HepG2 (cell line): ENCODE data around the gene TAP1. TPM values are rescaled to one million over a fixed set of nuclear protein-coding genes. Genes with fewer than 3 reads are reported as not detected.

ENCODE experiments used
- ATAC-seq: fragments of 200-7000 bp; cut with Tn5 transposase; 3 replicates; pipeline ENCODE4 v1.9.1; 2020; ENCODE audit warnings: mild to moderate bottlenecking, moderate library complexity
- BruUV-seq: library from RNA; stranded (reverse); fragments of 400-500 nt; replicated peaks from 2 replicates; lab custom pipeline; 2021; lab: Mats Ljungman, UMichigan
- CTCF ChIA-PET: fragments of 300-600 bp; formaldehyde crosslinking; extraction: SDS; loops from one replicate; lab custom pipeline; 2021; ENCODE audit warnings: low total read pairs, inconsistent platforms, low intra/inter-chr PET ratio; lab: Yijun Ruan, JAX
- POLR2A ChIA-PET: fragments of 350-600 bp; sonication (Branson Sonifier 250); formaldehyde crosslinking; loops from one replicate; lab custom pipeline; 2020; ENCODE audit warnings: antibody characterized with exemption, inconsistent platforms; lab: Yijun Ruan, JAX
- DNase-seq: peaks from one replicate; pipeline ENCODE4 v3.0.0-alpha.2; 2015; ENCODE audit warnings: low spot score
- FAIRE-seq: peaks from 3 replicates; lab custom pipeline; 2011; peaks lifted over from hg19 to GRCh38; lab: Jason Lieb, UNC
- H2AFZ ChIP-seq: one replicate; pipeline ENCODE4 v1.6.1; 2011; ENCODE audit warnings: low read length, inconsistent platforms
- H3K27ac ChIP-seq: fragments of 300-600 bp; 3 replicates; pipeline ENCODE4 v1.8.0; 2011; ENCODE audit warnings: mixed run types, mild to moderate bottlenecking, mixed read lengths, low read length, inconsistent platforms; ENCODE audit not compliant: insufficient read depth; ENCODE audit errors: extremely low read length
- H3K27me3 ChIP-seq, 2 experiments: fragments of 200-600 bp in 1 of 2; 2 replicates in 1 of 2; 3 replicates in 1 of 2; pipeline versions ENCODE4 v1.6.0 to v1.8.0; 2011; ENCODE audit warnings: low read length in 2 of 2, mild to moderate bottlenecking in 2 of 2, moderate library complexity in 2 of 2, inconsistent platforms in 1 of 2; ENCODE audit not compliant: insufficient read depth in 2 of 2, control insufficient read depth in 1 of 2
- H3K36me3 ChIP-seq, 2 experiments: fragments of 200-600 bp in 1 of 2; replicated peaks in 1 of 2; 2 replicates in 1 of 2; 3 replicates in 1 of 2; pipeline versions ENCODE4 v1.5.1 to v1.8.0; 2011; ENCODE audit warnings: low read length in 2 of 2, inconsistent platforms in 1 of 2; ENCODE audit not compliant: insufficient read depth in 2 of 2, control insufficient read depth in 1 of 2
- H3K4me1 ChIP-seq: 2 replicates; pipeline ENCODE4 v1.5.1; 2012; ENCODE audit warnings: low read length, inconsistent platforms; ENCODE audit not compliant: insufficient read depth
- H3K4me2 ChIP-seq: 2 replicates; pipeline ENCODE4 v1.6.0; 2011; ENCODE audit warnings: low read depth, low read length, inconsistent platforms
- H3K4me3 ChIP-seq, 3 experiments: fragments of 200-600 bp in 1 of 3; sonication (generic), shearing (Covaris generic) in 1 of 3; replicated peaks in 1 of 3; 2 replicates each; pipeline ENCODE4 v1.5.1; 2011 to 2016; ENCODE audit warnings: low read length in 3 of 3, inconsistent platforms in 2 of 3, low read depth in 2 of 3, mild to moderate bottlenecking in 2 of 3, control low read depth in 1 of 3, mixed read lengths in 1 of 3; ENCODE audit not compliant: insufficient read depth in 1 of 3
- H3K79me2 ChIP-seq: one replicate; pipeline ENCODE4 v1.6.1; 2011; ENCODE audit warnings: low read length, inconsistent platforms; ENCODE audit not compliant: insufficient read depth
- H3K9ac ChIP-seq: 2 replicates; pipeline ENCODE4 v1.6.0; 2011; ENCODE audit warnings: mild to moderate bottlenecking, low read depth, low read length, inconsistent platforms; ENCODE audit not compliant: insufficient read depth
- H3K9me3 ChIP-seq: 2 replicates; pipeline ENCODE4 v1.5.1; 2012; ENCODE audit warnings: mild to moderate bottlenecking, low read length
- H4K20me1 ChIP-seq: 2 replicates; pipeline ENCODE4 v1.6.0; 2011; ENCODE audit warnings: inconsistent platforms, mild to moderate bottlenecking, low read length, moderate library complexity; ENCODE audit not compliant: insufficient read depth
- CHCHD3 ChIP-seq: sonication (generic); formaldehyde crosslinking; IDR thresholded peaks from 2 replicates; pipeline ENCODE4 v1.8.0; 2022; ENCODE audit warnings: mild to moderate bottlenecking, missing genetic modification reagents, moderate library complexity
- GFI1 ChIP-seq: sonication (generic); formaldehyde crosslinking; IDR thresholded peaks from 2 replicates; pipeline ENCODE4 v1.5.0; 2020; ENCODE audit warnings: missing genetic modification reagents, mild to moderate bottlenecking, borderline replicate concordance
- GTF3A ChIP-seq: sonication (generic); formaldehyde crosslinking; conservative IDR thresholded peaks from 2 replicates; pipeline ENCODE4 v1.4.0; 2020; ENCODE audit warnings: mild to moderate bottlenecking, missing genetic modification reagents
- HMGA1 ChIP-seq: sonication (generic); formaldehyde crosslinking; conservative IDR thresholded peaks from 2 replicates; pipeline ENCODE4 v1.4.0; 2020; ENCODE audit warnings: missing genetic modification reagents
- HNF4A ChIP-seq: sonication (generic); formaldehyde crosslinking; IDR thresholded peaks from 2 replicates; pipeline ENCODE4 v1.4.0; 2020; ENCODE audit warnings: missing genetic modification reagents
- KLF6 ChIP-seq: IDR thresholded peaks from 2 replicates; pipeline ENCODE4 v1.8.0; 2016; ENCODE audit warnings: missing biosample characterization, missing genetic modification reagents
- MATR3 ChIP-seq: sonication (generic); formaldehyde crosslinking; IDR thresholded peaks from 2 replicates; pipeline ENCODE4 v1.4.0; 2020; ENCODE audit warnings: missing genetic modification reagents
- NAIF1 ChIP-seq: sonication (generic); formaldehyde crosslinking; IDR thresholded peaks from 2 replicates; pipeline ENCODE4 v1.5.0; 2020; ENCODE audit warnings: mild to moderate bottlenecking, missing genetic modification reagents, borderline replicate concordance
- SRF ChIP-seq: IDR thresholded peaks from 2 replicates; pipeline ENCODE4 v1.6.1; 2011; ENCODE audit warnings: mild to moderate bottlenecking, low read depth, low read length, moderate library complexity
- ZMYM4 ChIP-seq: sonication (generic); formaldehyde crosslinking; IDR thresholded peaks from 2 replicates; pipeline ENCODE4 v1.8.1; 2023; ENCODE audit warnings: mild to moderate bottlenecking, missing genetic modification reagents
- ZNF333 ChIP-seq: sonication (generic); formaldehyde crosslinking; IDR thresholded peaks from 2 replicates; pipeline ENCODE4 v1.4.0; 2020; ENCODE audit warnings: mild to moderate bottlenecking, missing genetic modification reagents, borderline replicate concordance
- WGBS: methylation state at CpG from one replicate; pipeline ENCODE4 v1.1.6; 2017; ENCODE audit warnings: low lambda C conversion rate; 5-methylcytosine and 5-hydroxymethylcytosine counted together
- in situ Hi-C: cut with HindIII; loops from 2 replicates; pipeline ENCODE4 v1.10.0; 2017; ENCODE audit warnings: low pct_unique_long_range_greater_than_20kb; ENCODE audit not compliant: extremely low pct_ligation_motif_present
- intact Hi-C: fragments of 100-400 bp; cut with micrococcal nuclease; formaldehyde crosslinking; loops from one replicate; pipeline ENCODE4 v1.10.0; 2022; ENCODE audit not compliant: unreplicated experiment
- polyA plus RNA-seq, 8 experiments: library from polyadenylated mRNA; depleted of rRNA in 3 of 8; stranded (reverse) in 7 of 8; unstranded in 1 of 8; fragments of >200 nt; fragmentation: Illumina TruSeq in 4 of 8; extraction: Trizol in 4 of 8; gene quantifications; 2 replicates each; pipeline versions ENCODE4 v1.2.1 to v1.2.3, GENCODE V29; 2011 to 2016; ENCODE audit warnings: low read depth in 4 of 8, missing spikeins in 1 of 8, mixed read lengths in 1 of 8; ENCODE audit not compliant: insufficient read depth in 1 of 8
- total RNA-seq, 5 experiments: library from RNA; depleted of rRNA; stranded (reverse); fragments of >200 nt; fragmentation: Illumina TruSeq; extraction: Trizol; gene quantifications; 2 replicates each; pipeline ENCODE4 v1.2.3, GENCODE V29; 2016; ENCODE audit warnings: low read depth in 1 of 5
- TF ChIP-seq, protein P1 (sequence below): sonication (generic); formaldehyde crosslinking; IDR thresholded peaks from 2 replicates; pipeline ENCODE4 v1.5.0; 2020; ENCODE audit warnings: mild to moderate bottlenecking, missing genetic modification reagents, moderate library complexity
- TF ChIP-seq, protein P2 (sequence below): sonication (generic); formaldehyde crosslinking; IDR thresholded peaks from 2 replicates; pipeline ENCODE4 v1.4.0; 2020; ENCODE audit warnings: mild to moderate bottlenecking, low read depth, missing genetic modification reagents
- TF ChIP-seq, protein P3 (sequence below): sonication (generic); formaldehyde crosslinking; IDR thresholded peaks from 2 replicates; pipeline ENCODE4 v1.4.0; 2020; ENCODE audit warnings: missing genetic modification reagents
- TF ChIP-seq, protein P4 (sequence below): sonication (generic); formaldehyde crosslinking; IDR thresholded peaks from 2 replicates; pipeline ENCODE4 v1.8.0; 2023; ENCODE audit warnings: mild to moderate bottlenecking, missing genetic modification reagents
- TF ChIP-seq, protein P5 (sequence below): IDR thresholded peaks from 2 replicates; pipeline ENCODE4 v1.6.1; 2012; ENCODE audit warnings: inconsistent platforms

The TAP1 gene
- total and polyA plus RNA-seq, 2 of the 13 experiments (the other 11 are each of a cell fraction or from before 2014, with no cell fraction given) = 31.2 to 52.2 TPM

DNA sequence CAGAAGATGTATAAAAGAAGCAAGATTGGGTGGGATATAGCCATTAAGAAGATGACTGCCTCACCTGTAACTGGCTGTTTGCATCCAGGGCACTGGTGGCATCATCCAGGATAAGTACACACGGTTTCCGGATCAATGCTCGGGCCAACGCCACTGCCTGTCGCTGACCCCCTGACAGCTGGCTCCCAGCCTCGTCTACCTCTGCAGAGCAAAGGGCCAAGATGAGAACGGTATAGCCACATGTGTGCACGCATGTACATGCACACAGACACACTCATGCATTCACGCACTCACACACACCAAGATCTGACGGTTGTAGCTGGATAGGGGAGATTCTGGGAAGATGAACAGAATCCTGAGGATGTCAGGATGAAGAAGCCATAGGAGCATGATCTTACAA, 6.5 kb downstream of the TAP1 start:
- no TSS peak for BruUV-seq
- H3K4me3 ChIP-seq = no peak overlapping the region
- H3K79me2 ChIP-seq = no peaks in the 10 kb centered on the region
- no peak overlapping the region for H3K27ac ChIP-seq
- FAIRE-seq (no peak), ATAC-seq (no peak), DNase-seq (no peak)
- no peak overlapping the region for H3K4me2 ChIP-seq
- H3K27me3 ChIP-seq = no peaks in the 10 kb centered on the region; a peak in 1 of 5 replicates
- in situ Hi-C loops (no loop called here), intact Hi-C loops (no loop called here)
- POLR2A ChIA-PET = no interaction called here
- WGBS = 90% methylated on average over 10 of the region's 10 CpGs
- H3K36me3 ChIP-seq = peaks cover 1 to 6% of the 10 kb centered on the region in 2 experiments; a peak in 2 of 5 replicates
- no peaks in the 10 kb centered on the region for H4K20me1 ChIP-seq
- no peak for TF ChIP-seq NAIF1 (CRISPR knock-in tag)
- TF ChIP-seq, protein P1, sequence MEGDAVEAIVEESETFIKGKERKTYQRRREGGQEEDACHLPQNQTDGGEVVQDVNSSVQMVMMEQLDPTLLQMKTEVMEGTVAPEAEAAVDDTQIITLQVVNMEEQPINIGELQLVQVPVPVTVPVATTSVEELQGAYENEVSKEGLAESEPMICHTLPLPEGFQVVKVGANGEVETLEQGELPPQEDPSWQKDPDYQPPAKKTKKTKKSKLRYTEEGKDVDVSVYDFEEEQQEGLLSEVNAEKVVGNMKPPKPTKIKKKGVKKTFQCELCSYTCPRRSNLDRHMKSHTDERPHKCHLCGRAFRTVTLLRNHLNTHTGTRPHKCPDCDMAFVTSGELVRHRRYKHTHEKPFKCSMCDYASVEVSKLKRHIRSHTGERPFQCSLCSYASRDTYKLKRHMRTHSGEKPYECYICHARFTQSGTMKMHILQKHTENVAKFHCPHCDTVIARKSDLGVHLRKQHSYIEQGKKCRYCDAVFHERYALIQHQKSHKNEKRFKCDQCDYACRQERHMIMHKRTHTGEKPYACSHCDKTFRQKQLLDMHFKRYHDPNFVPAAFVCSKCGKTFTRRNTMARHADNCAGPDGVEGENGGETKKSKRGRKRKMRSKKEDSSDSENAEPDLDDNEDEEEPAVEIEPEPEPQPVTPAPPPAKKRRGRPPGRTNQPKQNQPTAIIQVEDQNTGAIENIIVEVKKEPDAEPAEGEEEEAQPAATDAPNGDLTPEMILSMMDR (CRISPR knock-in tag) = no peak
- TF ChIP-seq GFI1 (CRISPR knock-in tag) = no peak
- no peak for TF ChIP-seq KLF6 (CRISPR knock-in tag)
- TF ChIP-seq, protein P2, sequence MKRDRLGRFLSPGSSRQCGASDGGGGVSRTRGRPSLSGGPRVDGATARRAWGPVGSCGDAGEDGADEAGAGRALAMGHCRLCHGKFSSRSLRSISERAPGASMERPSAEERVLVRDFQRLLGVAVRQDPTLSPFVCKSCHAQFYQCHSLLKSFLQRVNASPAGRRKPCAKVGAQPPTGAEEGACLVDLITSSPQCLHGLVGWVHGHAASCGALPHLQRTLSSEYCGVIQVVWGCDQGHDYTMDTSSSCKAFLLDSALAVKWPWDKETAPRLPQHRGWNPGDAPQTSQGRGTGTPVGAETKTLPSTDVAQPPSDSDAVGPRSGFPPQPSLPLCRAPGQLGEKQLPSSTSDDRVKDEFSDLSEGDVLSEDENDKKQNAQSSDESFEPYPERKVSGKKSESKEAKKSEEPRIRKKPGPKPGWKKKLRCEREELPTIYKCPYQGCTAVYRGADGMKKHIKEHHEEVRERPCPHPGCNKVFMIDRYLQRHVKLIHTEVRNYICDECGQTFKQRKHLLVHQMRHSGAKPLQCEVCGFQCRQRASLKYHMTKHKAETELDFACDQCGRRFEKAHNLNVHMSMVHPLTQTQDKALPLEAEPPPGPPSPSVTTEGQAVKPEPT (CRISPR knock-in tag) = no peak
- TF ChIP-seq, protein P3, sequence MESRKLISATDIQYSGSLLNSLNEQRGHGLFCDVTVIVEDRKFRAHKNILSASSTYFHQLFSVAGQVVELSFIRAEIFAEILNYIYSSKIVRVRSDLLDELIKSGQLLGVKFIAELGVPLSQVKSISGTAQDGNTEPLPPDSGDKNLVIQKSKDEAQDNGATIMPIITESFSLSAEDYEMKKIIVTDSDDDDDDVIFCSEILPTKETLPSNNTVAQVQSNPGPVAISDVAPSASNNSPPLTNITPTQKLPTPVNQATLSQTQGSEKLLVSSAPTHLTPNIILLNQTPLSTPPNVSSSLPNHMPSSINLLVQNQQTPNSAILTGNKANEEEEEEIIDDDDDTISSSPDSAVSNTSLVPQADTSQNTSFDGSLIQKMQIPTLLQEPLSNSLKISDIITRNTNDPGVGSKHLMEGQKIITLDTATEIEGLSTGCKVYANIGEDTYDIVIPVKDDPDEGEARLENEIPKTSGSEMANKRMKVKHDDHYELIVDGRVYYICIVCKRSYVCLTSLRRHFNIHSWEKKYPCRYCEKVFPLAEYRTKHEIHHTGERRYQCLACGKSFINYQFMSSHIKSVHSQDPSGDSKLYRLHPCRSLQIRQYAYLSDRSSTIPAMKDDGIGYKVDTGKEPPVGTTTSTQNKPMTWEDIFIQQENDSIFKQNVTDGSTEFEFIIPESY (CRISPR knock-in tag) = no peak
- no peak for TF ChIP-seq HNF4A
- no peak for TF ChIP-seq CHCHD3
- TF ChIP-seq MATR3 (CRISPR knock-in tag) = no peak
- no peak for TF ChIP-seq ZNF333 (CRISPR knock-in tag)
- TF ChIP-seq, protein P4, sequence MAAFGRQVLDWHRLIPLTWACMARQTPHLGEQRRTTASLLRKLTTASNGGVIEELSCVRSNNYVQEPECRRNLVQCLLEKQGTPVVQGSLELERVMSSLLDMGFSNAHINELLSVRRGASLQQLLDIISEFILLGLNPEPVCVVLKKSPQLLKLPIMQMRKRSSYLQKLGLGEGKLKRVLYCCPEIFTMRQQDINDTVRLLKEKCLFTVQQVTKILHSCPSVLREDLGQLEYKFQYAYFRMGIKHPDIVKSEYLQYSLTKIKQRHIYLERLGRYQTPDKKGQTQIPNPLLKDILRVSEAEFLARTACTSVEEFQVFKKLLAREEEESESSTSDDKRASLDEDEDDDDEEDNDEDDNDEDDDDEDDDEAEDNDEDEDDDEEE (CRISPR knock-in tag) = no peak
- TF ChIP-seq, protein P5, sequence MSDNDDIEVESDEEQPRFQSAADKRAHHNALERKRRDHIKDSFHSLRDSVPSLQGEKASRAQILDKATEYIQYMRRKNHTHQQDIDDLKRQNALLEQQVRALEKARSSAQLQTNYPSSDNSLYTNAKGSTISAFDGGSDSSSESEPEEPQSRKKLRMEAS = no peak
- TF ChIP-seq ZMYM4 (CRISPR knock-in tag) = no peak
- no peak for TF ChIP-seq GTF3A
- TF ChIP-seq SRF = no peak
- no peak for TF ChIP-seq HMGA1 (CRISPR knock-in tag)
- H3K9ac ChIP-seq = no peak overlapping the region
- CTCF ChIA-PET = no interaction called here
- H3K9me3 ChIP-seq = no peaks in the 10 kb centered on the region
- H2AFZ ChIP-seq = no peak overlapping the region
- peaks cover 19% of the 10 kb centered on the region for H3K4me1 ChIP-seq
